RWPE2 (cell line): ENCODE measurements around the gene PHEX.

Experiments
- ATAC-seq: fragments of 200-7000 bp; cut with Tn5 transposase; 3 replicates; pipeline ENCODE4 v1.9.1; 2021; ENCODE audit warnings: low read depth
- DNase-seq: peaks from one replicate; pipeline ENCODE4 v3.0.0-alpha.2; 2020; ENCODE audit warnings: low spot score
- H3K27ac ChIP-seq: fragments of 450-650 bp; 2 replicates; pipeline ENCODE4 v1.5.1; 2017; ENCODE audit warnings: mild to moderate bottlenecking; ENCODE audit not compliant: poor library complexity, severe bottlenecking
- H3K27me3 ChIP-seq: fragments of 250-450 bp; sonication (Bioruptor Pico); 2 replicates; pipeline ENCODE4 v1.5.1; 2021; ENCODE audit warnings: mild to moderate bottlenecking, moderate library complexity; ENCODE audit not compliant: insufficient read depth, poor library complexity, severe bottlenecking
- H3K36me3 ChIP-seq: fragments of 250-450 bp; sonication (Bioruptor Pico); 2 replicates; pipeline ENCODE4 v1.5.1; 2020; ENCODE audit warnings: low read depth, mild to moderate bottlenecking, moderate library complexity
- H3K4me1 ChIP-seq: fragments of 250-450 bp; sonication (Bioruptor Pico); 2 replicates; pipeline ENCODE4 v1.5.1; 2021; ENCODE audit warnings: mild to moderate bottlenecking, moderate library complexity; ENCODE audit not compliant: insufficient read depth, poor library complexity, severe bottlenecking
- H3K4me3 ChIP-seq: fragments of 250-450 bp; sonication (Bioruptor Pico); 2 replicates; pipeline ENCODE4 v1.5.1; 2021; ENCODE audit warnings: mild to moderate bottlenecking, moderate library complexity; ENCODE audit not compliant: severe bottlenecking
- H3K9me3 ChIP-seq: fragments of 250-450 bp; sonication (Bioruptor Pico); 2 replicates; pipeline ENCODE4 v1.5.1; 2021; ENCODE audit warnings: mild to moderate bottlenecking, moderate library complexity; ENCODE audit not compliant: severe bottlenecking
- CTCF ChIP-seq: fragments of 450-650 bp; IDR thresholded peaks from one replicate; pipeline ENCODE4 v1.5.1; 2017; ENCODE audit warnings: mild to moderate bottlenecking, moderate library complexity; ENCODE audit not compliant: poor library complexity, severe bottlenecking

Gene PHEX

GRCh38 chrX:22090181-22090580, 58.1 kb downstream of the PHEX start:
- H3K9me3 ChIP-seq: no peaks in the 10 kb centered on the region
- DNase-seq: no peak
- no peak for ATAC-seq
- no peaks in the 10 kb centered on the region for H3K27me3 ChIP-seq
- no peaks in the 10 kb centered on the region for H3K4me1 ChIP-seq
- no peak overlapping the region for H3K27ac ChIP-seq
- TF ChIP-seq CTCF: no peak
- no peak overlapping the region for H3K4me3 ChIP-seq
- no peaks in the 10 kb centered on the region for H3K36me3 ChIP-seq

GRCh38 chrX:22093550-22093949, 61.4 kb downstream of the PHEX start:
- no peak for DNase-seq
- Histone ChIP-seq H3K27me3 (no peaks in the 10 kb centered on the region), H3K9me3 (no peaks in the 10 kb centered on the region), H3K36me3 (no peaks in the 10 kb centered on the region), H3K27ac (no peak overlapping the region), H3K4me1 (no peaks in the 10 kb centered on the region), H3K4me3 (no peak overlapping the region)
- ATAC-seq: no peak
- no peak for TF ChIP-seq CTCF

- Histone ChIP-seq H3K27me3 (no peaks in the 10 kb centered on the region), H3K27ac (no peak overlapping the region), H3K36me3 (no peaks in the 10 kb centered on the region), H3K4me1 (no peaks in the 10 kb centered on the region), H3K9me3 (no peaks in the 10 kb centered on the region), H3K4me3 (no peak overlapping the region)
- no peak for ATAC-seq
- TF ChIP-seq CTCF: no peak
- DNase-seq: no peak
Measured at GRCh38 chrX:22095286-22095685, 63.2 kb downstream of the PHEX start.

- no peak overlapping the region for H3K27ac ChIP-seq
- no peak for DNase-seq
Measured at GRCh38 chrX:22095856-22096255, 63.7 kb downstream of the PHEX start.

More at GRCh38 chrX:22095856-22096255, 63.7 kb downstream of the PHEX start:
- no peak for ATAC-seq
- Histone ChIP-seq H3K9me3 (no peaks in the 10 kb centered on the region), H3K36me3 (no peaks in the 10 kb centered on the region), H3K27me3 (no peaks in the 10 kb centered on the region), H3K4me3 (no peak overlapping the region), H3K4me1 (no peaks in the 10 kb centered on the region)
- no peak for TF ChIP-seq CTCF
